Effector CD4-positive, alpha-beta T cell (primary cell): ENCODE results near the gene WDR62.
"Not testable (repeated sequence)": the region's sequence is repeated elsewhere in the genome, so short reads cannot be mapped to it uniquely, and the experiment has no call there.

Experiments used
- DNase-seq: peaks from one replicate; pipeline ENCODE4 v3.0.0-alpha.2; 2020

WDR62 gene

GRCh38 chr19:36040495-36040894 lies 14.2 kb upstream of the WDR62 start:
- DNase-seq, result no peak

GRCh38 chr19:36041092-36041491 lies 13.6 kb upstream of the WDR62 start:
- DNase-seq, result not testable (repeated sequence)

DNA sequence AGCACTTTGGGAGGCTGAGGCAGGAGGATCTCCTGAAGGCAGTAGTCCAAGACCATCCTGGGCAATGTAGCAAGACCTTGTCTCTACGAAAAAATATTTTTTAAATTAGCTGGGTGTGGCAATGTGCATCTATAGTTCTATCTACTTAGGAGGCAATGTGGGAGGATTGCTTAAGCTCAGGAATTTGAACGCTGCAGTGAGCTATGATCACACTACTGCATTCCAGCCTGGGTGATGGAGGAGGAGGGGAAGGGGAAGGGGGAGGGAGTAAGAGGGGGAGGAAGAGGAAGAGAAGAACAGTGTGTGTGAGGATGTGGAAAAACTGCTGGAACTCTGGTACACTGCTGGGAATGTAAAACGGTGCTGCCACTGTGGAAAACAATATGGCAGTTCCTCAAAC lies 12.9 kb upstream of the WDR62 start:
- DNase-seq, result no peak

DNA sequence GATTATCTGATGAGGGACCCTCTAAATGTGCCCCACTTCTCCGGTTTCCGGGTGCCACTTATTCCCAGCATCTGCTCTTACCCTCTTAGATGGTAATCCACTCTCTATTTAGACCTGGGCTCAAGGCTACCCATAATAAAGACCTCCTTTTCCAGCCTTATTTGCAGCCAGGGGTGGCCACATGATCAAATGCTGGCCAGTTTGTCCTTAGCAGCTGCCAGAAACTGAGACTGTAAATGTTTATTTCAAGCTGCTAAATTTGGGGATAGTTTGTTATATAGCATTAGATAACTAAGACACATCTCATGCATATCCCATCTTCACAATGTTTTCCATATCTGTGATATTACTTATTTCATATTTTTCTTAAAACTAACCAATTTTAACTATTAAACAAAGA lies 10.7 kb upstream of the WDR62 start:
- DNase-seq, result no peak

DNA sequence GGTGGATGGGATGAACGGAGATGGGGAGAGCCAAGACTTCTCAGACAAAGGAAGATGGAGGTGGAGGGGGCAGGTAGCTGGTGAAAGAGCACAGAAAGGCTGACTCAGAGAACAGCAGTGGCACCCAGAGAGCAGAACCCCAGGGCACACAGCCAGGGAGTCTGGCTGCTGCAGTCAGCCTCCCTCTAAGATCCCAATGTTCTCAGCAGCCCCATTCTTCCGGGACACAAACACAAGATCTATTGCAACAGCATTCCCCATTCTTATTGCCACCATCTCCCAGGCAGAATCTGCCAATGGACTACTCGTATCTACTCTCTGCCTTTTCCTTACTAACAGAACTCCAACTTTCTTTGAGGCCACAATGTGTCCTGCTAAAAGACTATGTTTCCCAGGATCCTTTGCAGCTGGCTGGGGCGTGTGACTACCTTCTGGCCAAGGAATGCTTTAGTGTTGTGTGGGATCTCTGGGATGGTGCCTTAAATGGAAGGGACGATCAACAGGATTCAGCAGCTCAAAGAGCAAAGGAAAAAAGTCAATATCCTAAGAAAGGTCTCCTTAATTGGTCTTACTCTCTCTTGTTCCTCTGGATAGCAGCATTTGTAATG lies 8.2 kb upstream of the WDR62 start:
- no peak for DNase-seq

GRCh38 chr19:36047835-36048234 lies 6.9 kb upstream of the WDR62 start:
- no peak for DNase-seq

GRCh38 chr19:36049080-36049698 lies 5.5 kb upstream of the WDR62 start:
- no peak for DNase-seq

DNA sequence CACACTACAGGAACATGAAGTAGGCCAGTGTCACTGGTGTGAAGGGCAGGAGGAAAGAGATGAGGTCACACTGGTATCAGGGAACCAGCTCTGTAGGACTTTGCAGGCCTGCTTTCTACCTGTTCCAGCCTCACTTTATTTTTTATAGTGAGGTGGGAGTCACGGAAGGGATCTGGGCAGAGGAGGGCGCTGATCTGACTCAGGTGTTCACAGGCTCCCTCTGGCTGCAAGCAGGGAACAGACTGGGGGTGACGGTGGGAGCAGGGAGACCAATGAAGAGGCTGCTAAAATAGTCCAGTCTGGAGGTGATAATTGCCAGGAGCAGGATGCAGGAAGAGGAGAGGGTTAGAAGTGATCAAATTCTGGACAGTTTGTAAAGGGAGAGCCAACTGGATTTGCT lies 3.5 kb upstream of the WDR62 start:
- no peak for DNase-seq

DNA sequence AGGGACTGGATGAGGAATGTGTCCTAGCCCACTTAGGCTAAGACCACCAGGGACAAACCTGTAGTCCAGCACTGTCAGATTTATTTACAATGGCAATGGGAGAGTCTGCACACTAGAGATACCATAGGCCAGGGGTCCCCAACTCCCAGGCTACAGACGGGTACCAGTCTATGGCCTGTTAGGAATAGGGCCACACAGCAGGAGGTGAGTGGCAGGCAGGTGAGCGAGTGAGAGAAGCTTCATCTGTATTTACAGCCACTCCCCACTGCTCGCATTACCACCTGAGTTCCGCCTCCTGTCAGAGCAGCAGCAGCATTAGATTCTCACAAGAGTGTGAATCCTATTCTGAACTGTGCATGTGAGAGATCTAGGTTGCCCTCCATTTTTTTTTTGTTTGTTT lies 3.1 kb upstream of the WDR62 start:
- DNase-seq, result no peak

DNA sequence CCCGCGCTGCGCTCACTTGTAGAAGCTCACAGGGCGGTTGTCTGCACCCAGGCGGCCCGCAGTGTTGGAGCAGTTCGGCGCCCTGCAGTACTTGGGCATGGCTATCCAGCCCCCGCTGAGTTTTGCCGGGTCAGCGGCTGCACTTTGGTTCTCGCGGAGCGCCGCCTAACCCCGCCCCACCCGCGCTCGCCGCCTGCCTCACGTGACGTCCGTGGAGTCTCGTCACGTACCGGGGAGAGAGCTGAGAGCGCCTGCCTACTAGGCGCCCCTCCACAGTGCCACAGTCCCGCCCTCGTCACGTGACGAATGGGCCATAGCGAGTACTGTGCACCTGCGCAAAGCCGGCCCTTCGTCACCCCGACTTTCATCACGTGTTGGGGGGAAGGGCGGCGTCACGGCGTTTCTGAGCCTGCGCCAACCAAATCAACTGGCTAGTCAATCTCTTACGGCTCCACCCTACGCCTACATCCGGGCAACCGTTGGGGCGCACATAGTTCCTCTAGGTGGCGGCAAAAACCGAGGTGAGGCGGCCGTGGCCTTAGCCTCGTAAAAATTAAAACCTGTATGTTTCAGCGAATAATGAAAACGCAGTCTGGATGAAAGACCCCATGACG lies 471 bp upstream of the WDR62 start, which contains the start of gene THAP8:
Gene THAP8, minus strand, starts transcription at position 167 of the 614 bp plus-strand sequence. Its CDS starts 68 bp downstream, at position 99.
- DNase-seq, result peak; percentile 100

DNA sequence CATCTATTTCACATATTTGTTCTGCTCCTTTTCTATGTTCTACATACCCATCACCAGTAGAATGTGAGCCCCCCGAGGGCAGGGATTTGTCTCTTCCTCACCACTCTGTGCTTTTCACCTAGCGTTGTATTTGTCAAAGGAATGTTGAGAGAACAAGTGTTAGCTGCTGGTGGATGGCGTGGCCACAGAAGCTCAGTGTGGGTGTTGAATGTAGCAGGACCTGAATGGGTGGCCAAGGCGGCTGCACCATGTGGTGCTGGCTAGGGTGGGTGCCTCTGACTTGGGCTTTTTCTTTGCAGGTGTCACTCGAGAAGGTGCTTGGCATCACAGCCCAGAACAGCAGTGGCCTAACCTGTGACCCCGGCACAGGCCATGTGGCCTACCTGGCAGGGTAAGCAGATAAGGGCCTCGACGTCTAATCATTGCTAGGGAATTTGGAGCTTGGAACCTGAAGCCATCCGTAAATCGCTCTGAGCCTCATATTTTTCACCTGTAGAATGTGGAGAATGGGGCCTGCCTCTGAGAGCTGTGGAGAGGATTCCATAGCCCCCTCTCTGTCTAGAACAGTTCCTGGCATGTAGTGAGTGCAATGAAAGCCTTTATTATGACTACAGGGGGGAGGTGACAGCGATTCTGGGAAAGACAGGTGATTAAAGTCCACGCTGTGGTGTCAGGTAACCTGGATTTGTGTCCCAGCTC lies 3.9 kb downstream of the WDR62 start:
- no peak for DNase-seq

- DNase-seq, result no peak
Observed at GRCh38 chr19:36059180-36059910, 4.6 kb downstream of the WDR62 start.

GRCh38 chr19:36060430-36060829 lies 5.7 kb downstream of the WDR62 start:
- no peak for DNase-seq

- DNase-seq, result no peak
Observed at GRCh38 chr19:36061367-36061766, 6.7 kb downstream of the WDR62 start.

DNA sequence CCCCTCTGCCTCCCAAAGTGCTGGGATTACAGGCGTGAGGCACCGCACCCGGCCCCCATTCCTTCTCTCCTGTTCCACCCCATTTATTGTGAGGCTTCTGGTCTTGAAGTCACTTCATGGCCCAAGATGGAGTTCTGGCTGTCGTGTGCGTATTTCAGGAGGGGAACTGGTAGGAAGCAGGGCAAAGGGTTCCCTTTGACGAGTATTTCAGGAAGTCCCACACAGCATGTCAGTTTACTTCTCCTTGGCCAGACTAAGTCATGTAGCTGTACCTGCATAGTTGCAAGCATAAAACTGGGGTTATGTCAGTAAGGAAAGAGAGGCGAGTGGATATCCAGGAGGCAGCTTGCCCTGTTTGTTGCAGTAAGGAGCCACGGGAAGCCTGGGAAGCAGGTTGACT lies 10.1 kb downstream of the WDR62 start:
- no peak for DNase-seq

DNA sequence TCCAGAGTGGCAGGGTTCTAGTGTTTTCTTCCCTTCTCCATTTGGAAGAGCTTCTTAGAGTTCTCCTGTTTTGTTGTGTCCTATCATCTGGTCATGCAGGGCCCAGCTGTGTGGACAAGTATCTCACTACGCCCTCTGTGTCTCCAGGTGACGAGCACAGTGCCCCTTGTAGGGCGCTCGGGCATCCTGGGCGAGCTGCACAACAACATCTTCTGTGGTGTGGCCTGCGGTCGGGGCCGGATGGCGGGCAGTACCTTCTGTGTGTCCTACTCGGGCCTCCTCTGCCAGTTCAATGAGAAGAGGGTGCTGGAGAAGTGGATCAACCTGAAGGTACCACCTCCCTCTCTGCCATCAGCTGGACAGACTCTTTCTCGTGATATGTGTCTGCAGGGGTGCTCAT lies 13.0 kb downstream of the WDR62 start:
- DNase-seq, result no peak

GRCh38 chr19:36068810-36069499 lies 14.3 kb downstream of the WDR62 start:
- DNase-seq, result not testable (repeated sequence)

- DNase-seq, result no peak
Observed at GRCh38 chr19:36072081-36072480, 17.4 kb downstream of the WDR62 start.

- DNase-seq, result no peak
Observed at GRCh38 chr19:36073121-36073876, 18.6 kb downstream of the WDR62 start.

GRCh38 chr19:36079389-36079945 lies 24.8 kb downstream of the WDR62 start:
- no peak for DNase-seq

DNA sequence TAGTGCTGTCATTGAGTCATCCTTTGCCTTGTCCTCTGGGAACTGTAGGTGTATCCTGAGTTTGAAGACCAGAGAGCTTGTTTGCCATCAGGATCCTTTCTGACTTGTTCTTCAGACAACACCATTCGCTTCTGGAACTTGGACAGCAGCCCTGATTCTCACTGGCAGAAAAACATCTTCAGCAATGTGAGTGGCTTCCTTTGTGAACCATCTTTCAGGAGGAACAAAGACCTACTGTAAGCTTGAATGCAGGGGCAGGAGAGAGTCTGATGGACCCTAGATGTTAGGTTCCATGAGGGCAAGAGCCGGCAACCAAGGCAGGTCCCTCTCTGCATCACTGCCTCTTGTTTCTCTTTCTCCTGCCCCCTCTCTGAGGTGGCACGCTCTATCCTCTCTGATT lies 26.7 kb downstream of the WDR62 start:
- DNase-seq, result no peak
